GM18873 (cell line): Measurements from ENCODE around the gene SLC7A14.

Experiments used
- ATAC-seq: cut with Tn5 transposase; IDR thresholded peaks from one replicate; pipeline ENCODE4 v1.9.1; 2021; ENCODE audit warnings: mild to moderate bottlenecking, moderate library complexity, moderate number of reproducible peaks; ENCODE audit not compliant: unreplicated experiment, low FRiP score

SLC7A14 gene

GRCh38 chr3:170437696-170438407 is 148.0 kb downstream of the SLC7A14 start:
- ATAC-seq: no peak

DNA sequence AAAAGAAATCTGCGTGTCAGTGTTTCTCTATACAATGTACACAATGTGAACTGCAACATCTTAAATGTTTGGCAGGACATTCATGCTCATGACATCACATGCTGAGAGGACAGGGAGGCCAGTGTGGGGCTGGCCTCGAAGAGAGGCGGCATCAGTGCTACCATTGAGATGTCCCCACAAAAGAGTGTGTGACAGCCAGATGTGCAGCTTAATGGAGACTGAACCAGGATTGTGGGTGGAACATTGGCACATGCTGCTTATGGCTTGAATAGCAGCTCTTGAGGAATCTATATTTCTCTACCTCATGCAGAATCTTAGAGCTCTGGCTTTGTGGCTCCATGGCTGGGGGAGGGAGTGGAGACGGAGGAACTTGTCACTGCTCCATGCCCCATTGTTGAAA is 148.7 kb downstream of the SLC7A14 start:
- no peak for ATAC-seq

GRCh38 chr3:170436697-170437096 is 149.2 kb downstream of the SLC7A14 start:
- ATAC-seq: no peak

GRCh38 chr3:170432416-170432815 is 153.5 kb downstream of the SLC7A14 start:
- no peak for ATAC-seq

- no peak for ATAC-seq
These were observed 154.8 kb downstream of the SLC7A14 start for GRCh38 chr3:170431054-170431453.

DNA sequence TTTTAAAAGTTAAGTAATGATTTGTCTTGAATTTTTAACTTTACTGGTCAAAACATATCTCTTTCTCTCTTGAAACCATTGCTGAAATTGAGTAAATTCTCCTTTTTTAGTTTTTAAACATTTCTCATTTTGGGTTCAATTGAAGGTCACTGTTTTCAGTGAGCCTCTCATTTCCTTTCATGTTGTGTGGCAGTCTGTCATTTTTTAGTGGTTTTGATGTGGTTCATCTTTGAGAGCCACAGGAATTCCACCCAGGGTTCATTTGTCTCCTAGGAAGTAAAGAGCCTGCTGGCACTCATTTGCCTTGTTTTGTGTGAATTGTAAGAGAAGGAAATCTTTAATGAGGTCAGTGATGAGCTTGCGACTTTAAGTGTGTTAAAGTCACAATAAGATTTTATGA is 156.8 kb downstream of the SLC7A14 start:
- ATAC-seq: no peak

DNA sequence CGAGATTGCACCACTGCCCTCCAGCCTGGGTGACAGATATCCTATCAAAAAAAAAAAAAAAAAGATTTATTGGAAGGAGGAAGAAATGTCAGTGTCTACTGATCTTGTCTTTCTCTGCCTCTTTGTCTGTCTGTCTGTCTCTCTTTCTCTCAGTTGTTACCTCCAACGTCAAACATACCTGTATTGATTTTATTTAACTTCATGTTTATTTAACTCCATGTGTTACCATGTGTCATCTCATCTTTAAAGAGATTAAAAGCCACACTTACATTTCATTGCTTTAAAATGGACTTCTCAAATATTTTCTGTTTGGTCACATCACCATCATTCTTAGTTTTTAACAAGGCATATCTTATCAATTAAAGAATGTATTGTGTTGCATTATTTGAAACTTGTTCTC is 157.8 kb downstream of the SLC7A14 start:
- ATAC-seq: no peak

DNA sequence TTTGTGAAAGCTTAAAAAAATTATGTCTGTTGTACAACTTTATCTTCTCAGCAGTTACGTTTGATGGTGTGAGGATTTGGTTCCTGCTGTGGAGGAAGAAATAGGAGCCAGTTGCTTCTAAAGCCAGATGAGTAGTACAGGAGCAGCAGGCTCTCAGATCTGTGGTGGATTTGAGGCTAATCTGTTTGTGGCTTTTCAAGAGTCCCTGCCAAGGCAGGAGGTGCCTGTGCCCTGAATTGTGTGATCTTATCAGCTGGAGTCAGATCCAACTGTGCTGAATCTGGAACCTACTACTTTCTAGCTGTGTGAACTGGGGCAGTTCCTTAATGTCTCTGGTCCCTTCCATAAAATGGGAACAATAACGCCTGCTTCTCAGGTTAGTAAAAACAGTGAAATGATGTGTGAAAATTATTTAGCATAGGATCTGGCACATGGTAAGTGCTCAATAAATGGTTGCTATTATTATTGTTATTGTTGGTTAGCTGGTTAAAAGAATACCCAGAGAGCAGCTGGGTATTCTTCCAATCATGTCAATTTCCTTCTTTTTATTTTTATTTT is 159.6 kb downstream of the SLC7A14 start:
- ATAC-seq: no peak

DNA sequence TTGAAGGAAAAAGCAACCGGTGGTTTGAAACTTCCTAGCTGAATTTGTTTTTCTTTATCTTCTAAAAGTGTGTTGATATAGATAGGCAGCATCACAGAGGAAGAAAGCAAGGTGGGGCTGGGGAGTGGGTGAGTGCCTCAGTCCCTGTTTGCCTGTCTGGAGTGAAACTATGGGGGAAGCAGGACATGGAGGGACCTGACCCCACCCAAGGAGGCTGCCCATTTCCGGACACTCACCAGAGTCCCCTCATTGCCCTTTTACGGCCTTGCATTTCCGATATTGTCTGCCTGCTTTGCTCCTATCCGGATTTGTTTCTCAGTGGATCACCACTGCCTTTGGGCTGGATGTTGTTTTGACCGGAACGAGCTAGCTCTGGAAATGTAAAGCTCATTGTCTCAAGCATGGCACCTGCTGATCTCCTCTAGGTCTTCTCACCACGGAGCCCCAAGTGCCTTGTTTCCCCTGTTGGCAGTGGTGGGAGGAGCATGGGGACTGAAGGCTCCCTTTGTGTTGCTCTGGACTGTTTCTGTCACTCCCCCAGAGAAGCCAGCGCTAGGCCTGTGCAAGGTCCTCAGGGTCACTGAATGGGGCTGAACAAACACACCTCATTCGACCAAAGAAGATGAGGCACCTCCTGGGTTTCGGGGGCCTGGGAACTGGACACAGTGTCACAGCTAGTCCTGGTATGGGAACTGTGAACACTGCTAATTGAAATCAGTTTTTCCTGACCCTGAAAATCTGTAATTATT is 160.2 kb downstream of the SLC7A14 start:
- ATAC-seq: no peak

- no peak for ATAC-seq
These were observed 161.0 kb downstream of the SLC7A14 start for GRCh38 chr3:170424879-170425278.

GRCh38 chr3:170423001-170423615 is 162.8 kb downstream of the SLC7A14 start:
- ATAC-seq: no peak

DNA sequence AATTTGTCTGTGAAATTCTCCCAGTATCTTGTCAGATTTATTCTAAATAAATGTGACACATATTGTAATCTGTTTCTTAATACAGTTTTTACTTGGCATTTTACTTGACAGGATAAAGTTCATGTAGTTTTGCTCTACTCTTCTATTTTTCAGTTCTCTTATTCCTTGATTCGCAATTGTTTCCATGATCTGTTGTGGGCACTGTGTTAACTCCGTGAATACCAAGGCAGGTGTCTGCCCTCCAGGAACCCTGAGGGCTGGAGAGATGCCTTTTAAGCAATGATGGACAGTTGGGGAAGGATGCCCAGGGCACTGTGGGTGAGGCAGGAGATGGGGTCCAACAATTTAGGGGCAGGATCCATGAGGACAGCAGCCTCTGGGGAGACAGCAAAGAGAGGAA is 164.1 kb downstream of the SLC7A14 start:
- no peak for ATAC-seq

GRCh38 chr3:170421111-170421641 is 164.7 kb downstream of the SLC7A14 start:
- no peak for ATAC-seq

- no peak for ATAC-seq
These were observed 165.5 kb downstream of the SLC7A14 start for GRCh38 chr3:170420307-170420821.

- no peak for ATAC-seq
These were observed 166.3 kb downstream of the SLC7A14 start for GRCh38 chr3:170419557-170420087.

DNA sequence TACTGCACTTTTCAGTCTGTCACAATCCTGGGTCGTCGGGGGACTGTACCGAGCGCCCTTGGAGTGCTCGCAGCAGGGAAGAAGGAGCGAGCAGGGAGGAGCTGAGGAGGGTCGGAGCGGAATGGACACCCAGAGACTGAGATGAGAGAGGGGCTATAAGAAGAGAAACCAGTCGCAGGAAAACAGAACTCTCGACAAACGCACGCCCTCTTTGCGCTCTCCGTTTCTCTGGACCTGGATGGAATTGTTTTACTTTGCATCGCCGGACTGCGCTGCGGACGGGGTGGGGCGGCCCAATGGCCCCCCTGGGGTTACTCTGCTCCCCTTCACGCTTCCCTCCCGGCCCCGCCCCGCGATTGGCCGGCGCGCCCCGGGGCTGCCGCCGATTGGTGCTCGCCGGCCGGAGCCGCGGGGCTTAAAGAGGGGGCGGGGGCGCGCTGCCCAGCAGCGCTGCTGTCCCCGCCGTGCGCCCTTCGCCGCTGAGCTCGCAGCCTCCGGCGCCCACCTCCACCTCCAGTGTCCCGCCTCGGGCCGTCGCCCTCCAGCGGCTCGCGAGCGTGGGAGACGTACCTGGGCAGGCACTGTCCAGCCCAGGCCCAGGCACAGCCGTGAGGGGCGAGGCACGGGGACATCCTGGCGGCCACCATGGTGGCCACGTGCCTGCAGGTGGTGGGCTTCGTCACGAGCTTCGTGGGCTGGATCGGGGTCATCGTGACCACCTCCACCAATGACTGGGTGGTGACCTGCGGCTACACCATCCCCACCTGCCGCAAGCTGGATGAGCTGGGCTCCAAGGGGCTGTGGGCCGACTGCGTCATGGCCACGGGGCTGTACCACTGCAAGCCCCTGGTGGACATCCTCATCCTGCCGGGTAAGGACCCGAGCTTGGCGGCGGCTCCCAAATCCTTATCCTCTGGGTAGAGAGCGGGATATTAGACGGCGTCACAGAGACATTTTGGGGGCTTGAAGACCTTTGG is 167.2 kb downstream of the SLC7A14 start, which contains the start of gene CLDN11:
CLDN11 (plus strand) TSS at position 447 of the 977 bp plus-strand sequence; CDS start at position 646, 199 bp downstream.
- no peak for ATAC-seq

DNA sequence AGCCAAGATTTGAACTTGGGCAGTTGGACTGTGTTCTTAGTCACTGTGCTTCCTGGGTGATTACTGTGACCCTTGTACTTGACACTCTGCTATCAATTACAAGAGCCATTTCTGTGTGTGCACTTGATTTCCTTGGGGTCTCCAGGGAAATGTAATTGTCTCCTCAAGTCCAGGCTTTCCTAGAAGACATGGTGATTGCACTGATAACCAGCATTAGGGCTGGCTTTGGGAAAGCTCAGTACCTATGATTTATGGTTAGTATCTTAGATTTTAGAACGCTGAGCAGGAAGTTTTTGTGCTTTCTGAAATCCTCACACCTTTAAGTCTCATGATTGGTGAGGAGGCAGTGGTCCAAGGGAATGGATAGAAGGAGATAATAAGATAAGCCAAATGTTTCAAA is 168.8 kb downstream of the SLC7A14 start:
- no peak for ATAC-seq

- no peak for ATAC-seq
These were observed 171.6 kb downstream of the SLC7A14 start for GRCh38 chr3:170414202-170414663.

- ATAC-seq: no peak
These were observed 172.6 kb downstream of the SLC7A14 start for GRCh38 chr3:170413291-170413690.
